H1 (cell line): ENCODE data around the gene PARP14. TPM values are rescaled to one million over a fixed set of nuclear protein-coding genes. Genes with fewer than 3 reads are reported as not detected.

ENCODE experiments used
- CTCF ChIA-PET: fragments of 300-600 bp; sonication (Branson Sonifier 250); formaldehyde crosslinking; loops from one replicate; lab custom pipeline; 2021; ENCODE audit not compliant: partially characterized antibody; lab: Charles Lee
- POLR2A ChIA-PET: fragments of 300-600 bp; sonication (Branson Sonifier 250); formaldehyde crosslinking; loops from one replicate; lab custom pipeline; 2021; ENCODE audit warnings: inconsistent platforms; ENCODE audit not compliant: partially characterized antibody; lab: Charles Lee
- DNase-seq, 2 experiments: peaks; one replicate each; pipeline versions ENCODE4 v3.0.0 to v3.0.0-alpha.2; 2010 to 2022; ENCODE audit warnings: low spot score in 2 of 2, low read depth in 1 of 2, mixed read lengths in 1 of 2
- FAIRE-seq: peaks from 2 replicates; lab custom pipeline; 2011; peaks lifted over from hg19 to GRCh38; lab: Jason Lieb, UNC
- H2AFZ ChIP-seq: 2 replicates; pipeline ENCODE4 v1.8.1; 2012; ENCODE audit warnings: low read length, inconsistent platforms
- H2AK5ac ChIP-seq: 2 replicates; pipeline ENCODE4 v1.6.1; 2013; ENCODE audit warnings: low read depth, low read length
- H2BK120ac ChIP-seq: replicated peaks from 2 replicates; pipeline ENCODE3; 2013; ENCODE audit warnings: low read depth, low read length, inconsistent platforms
- H2BK12ac ChIP-seq: 2 replicates; pipeline ENCODE4 v1.6.1; 2013; ENCODE audit warnings: low read depth, low read length
- H2BK15ac ChIP-seq: 2 replicates; pipeline ENCODE4 v1.6.1; 2013; ENCODE audit warnings: low read length
- H2BK20ac ChIP-seq: 2 replicates; pipeline ENCODE4 v1.6.1; 2013; ENCODE audit warnings: low read length
- H2BK5ac ChIP-seq: 2 replicates; pipeline ENCODE4 v1.6.1; 2013; ENCODE audit warnings: low read depth, low read length
- H3K14ac ChIP-seq: 2 replicates; pipeline ENCODE4 v1.6.1; 2013; ENCODE audit warnings: inconsistent platforms; ENCODE audit not compliant: insufficient read length
- H3K18ac ChIP-seq: 2 replicates; pipeline ENCODE4 v1.6.1; 2013; ENCODE audit warnings: low read length; ENCODE audit errors: extremely low read depth
- H3K23ac ChIP-seq: 2 replicates; pipeline ENCODE4 v1.6.1; 2013; ENCODE audit warnings: inconsistent platforms; ENCODE audit not compliant: insufficient read length
- H3K23me2 ChIP-seq: 2 replicates; pipeline ENCODE4 v1.6.1; 2013; ENCODE audit warnings: low read depth, low read length
- H3K27ac ChIP-seq: 2 replicates; pipeline ENCODE4 v1.6.1; 2011; ENCODE audit warnings: low read depth, low read length, inconsistent platforms
- H3K27me3 ChIP-seq, 4 experiments: replicated peaks in 1 of 4; 1 replicate in 1 of 4; 2 replicates in 3 of 4; pipeline versions ENCODE4 v1.6.1 to v1.8.1; 2011 to 2013; ENCODE audit warnings: low read length in 3 of 4, mild to moderate bottlenecking in 3 of 4, inconsistent platforms in 2 of 4, mixed read lengths in 2 of 4, moderate library complexity in 1 of 4; ENCODE audit not compliant: control insufficient read depth in 3 of 4, insufficient read depth in 3 of 4; ENCODE audit errors: extremely low read depth in 1 of 4
- H3K36me3 ChIP-seq, 4 experiments: 2 replicates each; pipeline versions ENCODE4 v1.6.1 to v1.8.1; 2011 to 2013; ENCODE audit warnings: mild to moderate bottlenecking in 4 of 4, low read length in 3 of 4, moderate library complexity in 2 of 4, control low read depth in 1 of 4, inconsistent platforms in 1 of 4; ENCODE audit not compliant: insufficient read depth in 4 of 4, control insufficient read depth in 2 of 4
- H3K4ac ChIP-seq: replicated peaks from 2 replicates; pipeline ENCODE3; 2013; ENCODE audit warnings: low read length, low read depth, mixed read lengths, inconsistent platforms; ENCODE audit not compliant: insufficient read length
- H3K4me1 ChIP-seq, 4 experiments: replicated peaks in 1 of 4; 1 replicate in 1 of 4; 2 replicates in 3 of 4; pipeline versions ENCODE4 v1.6.1 to v1.8.1; 2011 to 2013; ENCODE audit warnings: low read length in 3 of 4, inconsistent platforms in 2 of 4, mixed read lengths in 1 of 4; ENCODE audit not compliant: insufficient read depth in 4 of 4, control insufficient read depth in 3 of 4
- H3K4me2 ChIP-seq, 2 experiments: 2 replicates each; pipeline versions ENCODE4 v1.6.1 to v1.8.1; 2011 to 2013; ENCODE audit warnings: low read depth in 2 of 2, low read length in 2 of 2, control low read depth in 1 of 2, inconsistent platforms in 1 of 2, mild to moderate bottlenecking in 1 of 2; ENCODE audit not compliant: insufficient read depth in 1 of 2
- H3K4me3 ChIP-seq, 4 experiments: fragments of 200-600, 300-600 bp in 1 of 4; sonication (generic), shearing (Covaris generic), sonication (Bioruptor Twin) in 1 of 4; 2 replicates each; pipeline versions ENCODE4 v1.5.1 to v1.8.1; 2011 to 2016; ENCODE audit warnings: low read length in 4 of 4, low read depth in 3 of 4, control low read depth in 2 of 4, inconsistent platforms in 2 of 4, mild to moderate bottlenecking in 2 of 4, mixed read lengths in 1 of 4, moderate library complexity in 1 of 4; ENCODE audit not compliant: insufficient read depth in 2 of 4; ENCODE audit errors: extremely low read depth in 1 of 4
- H3K56ac ChIP-seq: replicated peaks from 2 replicates; pipeline ENCODE3; 2013; ENCODE audit warnings: low read depth, mild to moderate bottlenecking, mixed read lengths, low read length, inconsistent platforms; ENCODE audit not compliant: insufficient read length
- H3K79me1 ChIP-seq: 2 replicates; pipeline ENCODE4 v1.6.1; 2013; ENCODE audit warnings: low read depth, low read length, control low read depth
- H3K79me2 ChIP-seq, 2 experiments: 2 replicates each; pipeline versions ENCODE4 v1.6.1 to v1.8.1; 2012 to 2013; ENCODE audit warnings: low read length in 2 of 2, mild to moderate bottlenecking in 2 of 2, inconsistent platforms in 1 of 2; ENCODE audit not compliant: insufficient read depth in 2 of 2, control insufficient read depth in 1 of 2
- H3K9ac ChIP-seq, 4 experiments: replicated peaks in 1 of 4; 1 replicate in 1 of 4; 2 replicates in 3 of 4; pipeline versions ENCODE4 v1.6.1 to v1.8.1; 2011 to 2013; ENCODE audit warnings: low read depth in 3 of 4, low read length in 3 of 4, control low read depth in 2 of 4, mild to moderate bottlenecking in 2 of 4, moderate library complexity in 2 of 4, inconsistent platforms in 1 of 4; ENCODE audit errors: extremely low read depth in 1 of 4
- H3K9me3 ChIP-seq, 2 experiments: 2 replicates each; pipeline versions ENCODE4 v1.6.1 to v1.8.1; 2012 to 2013; ENCODE audit warnings: mild to moderate bottlenecking in 2 of 2, moderate library complexity in 2 of 2, control low read depth in 1 of 2, inconsistent platforms in 1 of 2, low read depth in 1 of 2, low read length in 1 of 2, mixed read lengths in 1 of 2; ENCODE audit not compliant: insufficient read depth in 2 of 2
- H4K20me1 ChIP-seq, 2 experiments: replicated peaks in 1 of 2; 2 replicates each; pipeline versions ENCODE3 to v1.8.1; 2011 to 2013; ENCODE audit warnings: inconsistent platforms in 2 of 2, low read length in 2 of 2, mild to moderate bottlenecking in 1 of 2; ENCODE audit not compliant: insufficient read depth in 2 of 2, control insufficient read depth in 1 of 2
- H4K5ac ChIP-seq: 2 replicates; pipeline ENCODE4 v1.6.1; 2013; ENCODE audit warnings: low read length, low read depth, mixed read lengths, inconsistent platforms; ENCODE audit not compliant: insufficient read length
- H4K8ac ChIP-seq: 2 replicates; pipeline ENCODE4 v1.8.0; 2013; ENCODE audit warnings: mild to moderate bottlenecking, moderate library complexity, low read length, inconsistent platforms; ENCODE audit not compliant: insufficient read depth; ENCODE audit errors: extremely low read depth
- H4K91ac ChIP-seq: replicated peaks from 2 replicates; pipeline ENCODE3; 2013; ENCODE audit warnings: low read length, mixed read lengths, inconsistent platforms; ENCODE audit not compliant: insufficient read length
- EGR1 ChIP-seq: IDR thresholded peaks from 2 replicates; pipeline ENCODE4 v1.6.1; 2011; ENCODE audit warnings: low read depth, low read length, borderline replicate concordance
- JUND ChIP-seq: IDR thresholded peaks from 2 replicates; pipeline ENCODE4 v1.6.1; 2011; ENCODE audit warnings: mild to moderate bottlenecking, improper control_type of control experiment, low read length
- KDM4A ChIP-seq: IDR thresholded peaks from one replicate; pipeline ENCODE4 v1.7.1; 2012; ENCODE audit warnings: low read depth, mild to moderate bottlenecking, moderate library complexity, low read length, inconsistent platforms; ENCODE audit not compliant: severe bottlenecking
- KDM5A ChIP-seq: fragments of 200-600 bp; IDR thresholded peaks from 2 replicates; pipeline ENCODE4 v1.7.1; 2012; ENCODE audit warnings: mild to moderate bottlenecking, low read length, inconsistent platforms, mixed read lengths
- PHF8 ChIP-seq: fragments of 200-600 bp; sonication (generic); conservative IDR thresholded peaks from 2 replicates; pipeline ENCODE4 v1.7.1; 2012; ENCODE audit warnings: low read depth, mild to moderate bottlenecking, inconsistent platforms, low read length, moderate library complexity
- POLR2AphosphoS5 ChIP-seq: IDR thresholded peaks from 2 replicates; pipeline ENCODE4 v1.6.1; 2011; ENCODE audit warnings: low read depth, low read length
- POU5F1 ChIP-seq: IDR thresholded peaks from 2 replicates; pipeline ENCODE4 v1.6.1; 2011; ENCODE audit warnings: low read depth, mild to moderate bottlenecking, low read length, moderate library complexity
- SP2 ChIP-seq: IDR thresholded peaks from 2 replicates; pipeline ENCODE4 v1.6.1; 2012; ENCODE audit warnings: mild to moderate bottlenecking, low read length, inconsistent platforms
- TBP ChIP-seq: IDR thresholded peaks from 2 replicates; pipeline ENCODE4 v1.6.1; 2011; ENCODE audit warnings: low read depth, low read length, improper control_type of control experiment
- WGBS, 2 experiments: shearing (Covaris generic) in 1 of 2; methylation state at CpG; one replicate each; pipeline versions ENCODE4 v1.1.6 to v1.1.7; 2013 to 2015; ENCODE audit warnings: low lambda C conversion rate in 2 of 2, mixed read lengths in 2 of 2, inconsistent platforms in 1 of 2, low coverage in 1 of 2, missing lambda C conversion rate in 1 of 2; ENCODE audit not compliant: insufficient replicate concordance in 2 of 2, insufficient coverage in 1 of 2, insufficient read length in 1 of 2; ENCODE audit errors: extremely low coverage in 1 of 2, missing lambda C conversion rate in 1 of 2; 5-methylcytosine and 5-hydroxymethylcytosine counted together
- polyA plus RNA-seq, 7 experiments: library from polyadenylated mRNA; depleted of rRNA in 3 of 7; stranded (reverse) in 5 of 7; unstranded in 2 of 7; fragments of >200 nt in 5 of 7; fragments of 200-250 nt in 2 of 7; gene quantifications; 1 replicate in 5 of 7; 2 replicates in 1 of 7; 4 replicates in 1 of 7; pipeline versions ENCODE4 v1.2.1 to v1.2.3, GENCODE V29; 2011 to 2013; ENCODE audit warnings: missing spikeins in 2 of 7, mixed read lengths in 2 of 7
- total RNA-seq: library from RNA; stranded (reverse); fragmentation: NEBNext Ultra II Directional; extraction: Animal tissue kit (Norgen Biotek cat#: 25700); gene quantifications from 2 replicates; pipeline ENCODE4 v1.2.1, GENCODE V29; 2021
- TF ChIP-seq, protein P1 (sequence below): IDR thresholded peaks from 2 replicates; pipeline ENCODE4 v1.6.1; 2012; ENCODE audit warnings: low read length, inconsistent platforms
- TF ChIP-seq, protein P2 (sequence below): IDR thresholded peaks from 2 replicates; pipeline ENCODE4 v1.6.1; 2011; ENCODE audit warnings: low read depth, mild to moderate bottlenecking, low read length; ENCODE audit not compliant: insufficient read depth

The PARP14 gene
- total and polyA plus RNA-seq, 2 of the 8 experiments (the other 6 are each of a cell fraction or from before 2014, with no cell fraction given) = 12.6 to 17.6 TPM

DNA sequence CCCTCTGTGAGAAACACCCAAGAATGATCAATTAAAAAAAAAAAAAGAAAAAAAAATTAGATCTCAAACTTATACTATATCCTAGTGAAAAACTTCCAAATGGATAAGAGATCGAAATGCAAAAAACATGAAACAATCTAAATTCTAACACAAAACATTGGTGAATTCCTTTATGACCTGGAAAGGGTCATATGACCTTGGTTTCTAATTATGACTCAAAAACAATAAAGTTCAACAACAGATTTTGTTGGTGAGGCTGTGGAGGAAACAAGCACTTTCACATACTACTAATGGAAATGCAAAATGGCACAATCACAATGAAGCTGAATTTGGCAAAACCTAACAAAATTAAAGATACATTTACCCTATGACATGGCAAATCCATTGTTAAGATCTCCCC is 67.7 kb downstream of the PARP14 start:
- Histone ChIP-seq H3K79me2 (no peaks in the 10 kb centered on the region), H3K4me1 (no peaks in the 10 kb centered on the region), H2BK5ac (no peak overlapping the region), H4K8ac (no peak overlapping the region), H3K27me3 (no peaks in the 10 kb centered on the region; a peak in 1 of 7 replicates), H3K23ac (no peak overlapping the region), H2AK5ac (no peak overlapping the region), H3K23me2 (no peaks in the 10 kb centered on the region), H3K56ac (no peak overlapping the region), H3K4ac (no peak overlapping the region), H3K9ac (no peak overlapping the region), H3K36me3 (peaks cover 0 to 12% (median 2%) of the 10 kb centered on the region in 4 experiments; a peak in 3 of 8 replicates), H3K79me1 (no peaks in the 10 kb centered on the region), H2BK120ac (no peak overlapping the region), H4K5ac (no peak overlapping the region), H3K4me2 (no peak overlapping the region), H3K27ac (no peak overlapping the region), H2BK15ac (no peak overlapping the region), H3K9me3 (peaks cover 0 to 15% of the 10 kb centered on the region in 2 experiments; a peak in 1 of 4 replicates), H3K18ac (no peak overlapping the region), H3K4me3 (no peak overlapping the region), H2BK20ac (no peak overlapping the region), H4K20me1 (no peaks in the 10 kb centered on the region), H3K14ac (no peak overlapping the region), H2AFZ (no peak overlapping the region), H4K91ac (no peak overlapping the region), H2BK12ac (no peak overlapping the region)
- no peak for FAIRE-seq
- CTCF ChIA-PET = no interaction called here
- no peak for DNase-seq
- 93% methylated on average over 1 of the region's 1 CpG; no CpG with 5 or more reads in 1 of the 2 experiments for WGBS, 2 experiments
- POLR2A ChIA-PET = interaction anchor here (0.7 kb wide), 1 partner anchor 66 kb away, joined by 3 read pairs; no protein-coding TSS in a partner anchor
- TF ChIP-seq TBP (no peak), POLR2AphosphoS5 (no peak), POU5F1 (no peak), SP2 (no peak), JUND (no peak), EGR1 (no peak), KDM4A (no peak), PHF8 (no peak), KDM5A (no peak)
- TF ChIP-seq, protein P1, sequence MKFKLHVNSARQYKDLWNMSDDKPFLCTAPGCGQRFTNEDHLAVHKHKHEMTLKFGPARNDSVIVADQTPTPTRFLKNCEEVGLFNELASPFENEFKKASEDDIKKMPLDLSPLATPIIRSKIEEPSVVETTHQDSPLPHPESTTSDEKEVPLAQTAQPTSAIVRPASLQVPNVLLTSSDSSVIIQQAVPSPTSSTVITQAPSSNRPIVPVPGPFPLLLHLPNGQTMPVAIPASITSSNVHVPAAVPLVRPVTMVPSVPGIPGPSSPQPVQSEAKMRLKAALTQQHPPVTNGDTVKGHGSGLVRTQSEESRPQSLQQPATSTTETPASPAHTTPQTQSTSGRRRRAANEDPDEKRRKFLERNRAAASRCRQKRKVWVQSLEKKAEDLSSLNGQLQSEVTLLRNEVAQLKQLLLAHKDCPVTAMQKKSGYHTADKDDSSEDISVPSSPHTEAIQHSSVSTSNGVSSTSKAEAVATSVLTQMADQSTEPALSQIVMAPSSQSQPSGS = no peak
- TF ChIP-seq, protein P2, sequence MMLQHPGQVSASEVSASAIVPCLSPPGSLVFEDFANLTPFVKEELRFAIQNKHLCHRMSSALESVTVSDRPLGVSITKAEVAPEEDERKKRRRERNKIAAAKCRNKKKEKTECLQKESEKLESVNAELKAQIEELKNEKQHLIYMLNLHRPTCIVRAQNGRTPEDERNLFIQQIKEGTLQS = no peak
